C4-2B (cell line): ENCODE results near the gene CCDC88B.
A peak's percentile ranks its signal among the peaks of the same experiment; 100 is the strongest.

ENCODE experiments used
- H3K27ac ChIP-seq: fragments of 450-650 bp; 2 replicates; pipeline ENCODE4 v1.5.1; 2017
- CTCF ChIP-seq: fragments of 450-650 bp; conservative IDR thresholded peaks from 2 replicates; pipeline ENCODE4 v1.5.1; 2017; ENCODE audit warnings: mild to moderate bottlenecking
- ZFX ChIP-seq: fragments of 450-650 bp; IDR thresholded peaks from 2 replicates; pipeline ENCODE4 v1.6.1; 2017

Gene CCDC88B

GRCh38 chr11:64400667-64401066 lies 60.7 kb downstream of the CCDC88B start:
- TF ChIP-seq ZFX (no peak), CTCF (no peak)
- H3K27ac ChIP-seq: peak overlapping the region; percentile 18; the same call in 1 of the 2 replicates

DNA sequence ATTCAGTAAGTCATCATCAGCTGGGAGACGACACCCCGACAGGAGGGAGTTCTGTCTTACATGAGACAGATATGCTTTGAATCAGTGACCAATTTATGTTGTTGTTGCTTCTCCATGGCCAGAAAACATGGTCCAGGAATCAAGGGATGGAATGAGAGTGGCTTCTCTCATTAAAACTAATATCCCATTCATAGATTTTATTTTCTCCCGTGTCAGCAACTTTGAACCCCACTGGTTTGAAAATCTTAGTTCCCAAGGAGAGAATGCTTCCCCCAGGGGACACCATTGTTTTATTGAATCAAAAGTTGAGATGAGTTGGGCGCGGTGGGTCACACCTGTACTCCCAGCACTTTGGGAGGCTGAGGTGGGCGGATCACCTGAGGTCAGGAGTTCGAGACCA lies 61.8 kb downstream of the CCDC88B start:
- H3K27ac ChIP-seq: no peak overlapping the region
- TF ChIP-seq CTCF (no peak), ZFX (no peak)

DNA sequence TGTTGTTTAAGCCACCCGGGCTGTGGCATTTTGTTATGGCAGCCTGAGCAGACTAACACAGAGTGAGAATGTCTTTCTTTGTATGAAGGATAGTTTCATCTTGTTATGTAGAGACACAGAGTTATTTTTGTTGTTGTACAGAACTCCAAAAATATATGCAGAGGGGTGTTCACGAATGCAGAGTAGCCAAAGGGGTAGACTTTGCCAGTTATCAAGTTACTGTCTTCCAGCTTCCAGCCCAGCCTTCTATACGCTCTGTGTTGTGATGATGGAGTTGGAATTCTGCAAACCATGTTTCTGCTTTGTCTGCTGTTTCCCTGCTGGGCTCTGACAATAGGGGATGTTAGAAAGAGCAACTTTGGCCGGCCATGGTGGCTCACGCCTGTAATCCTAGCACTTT lies 63.1 kb downstream of the CCDC88B start:
- no peak overlapping the region for H3K27ac ChIP-seq
- TF ChIP-seq CTCF (no peak), ZFX (no peak)

GRCh38 chr11:64406221-64406946 lies 66.4 kb downstream of the CCDC88B start:
- TF ChIP-seq ZFX (no peak), CTCF (no peak)
- no peak overlapping the region for H3K27ac ChIP-seq
